Measurements from ENCODE around the gene RXRA.

- TF ChIP-seq, protein P1, sequence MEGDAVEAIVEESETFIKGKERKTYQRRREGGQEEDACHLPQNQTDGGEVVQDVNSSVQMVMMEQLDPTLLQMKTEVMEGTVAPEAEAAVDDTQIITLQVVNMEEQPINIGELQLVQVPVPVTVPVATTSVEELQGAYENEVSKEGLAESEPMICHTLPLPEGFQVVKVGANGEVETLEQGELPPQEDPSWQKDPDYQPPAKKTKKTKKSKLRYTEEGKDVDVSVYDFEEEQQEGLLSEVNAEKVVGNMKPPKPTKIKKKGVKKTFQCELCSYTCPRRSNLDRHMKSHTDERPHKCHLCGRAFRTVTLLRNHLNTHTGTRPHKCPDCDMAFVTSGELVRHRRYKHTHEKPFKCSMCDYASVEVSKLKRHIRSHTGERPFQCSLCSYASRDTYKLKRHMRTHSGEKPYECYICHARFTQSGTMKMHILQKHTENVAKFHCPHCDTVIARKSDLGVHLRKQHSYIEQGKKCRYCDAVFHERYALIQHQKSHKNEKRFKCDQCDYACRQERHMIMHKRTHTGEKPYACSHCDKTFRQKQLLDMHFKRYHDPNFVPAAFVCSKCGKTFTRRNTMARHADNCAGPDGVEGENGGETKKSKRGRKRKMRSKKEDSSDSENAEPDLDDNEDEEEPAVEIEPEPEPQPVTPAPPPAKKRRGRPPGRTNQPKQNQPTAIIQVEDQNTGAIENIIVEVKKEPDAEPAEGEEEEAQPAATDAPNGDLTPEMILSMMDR (IDR thresholded peaks at IDR 0.05 in 8 of 11, conservative IDR thresholded peaks at IDR 0.05 in 3 of 11), result no peak
- no peak for TF ChIP-seq POLR2AphosphoS5 (IDR thresholded peaks at IDR 0.05)
- TF ChIP-seq POLR2A (IDR thresholded peaks at IDR 0.05), result no peak
These were observed 128.8 kb downstream of the RXRA start for GRCh38 chr9:134455021-134455471.

Data from spleen (tissue), 7 donors.